T1000 (cell line): ENCODE results near the gene VAT1.
"Not testable (repeated sequence)": the region's sequence is repeated elsewhere in the genome, so short reads cannot be mapped to it uniquely, and the experiment has no call there.

Source experiments
- DNase-seq: peaks from one replicate; lab custom pipeline; 2025; ENCODE audit warnings: mixed read lengths; lab: John Stamatoyannopoulos, UW

The VAT1 gene

DNA sequence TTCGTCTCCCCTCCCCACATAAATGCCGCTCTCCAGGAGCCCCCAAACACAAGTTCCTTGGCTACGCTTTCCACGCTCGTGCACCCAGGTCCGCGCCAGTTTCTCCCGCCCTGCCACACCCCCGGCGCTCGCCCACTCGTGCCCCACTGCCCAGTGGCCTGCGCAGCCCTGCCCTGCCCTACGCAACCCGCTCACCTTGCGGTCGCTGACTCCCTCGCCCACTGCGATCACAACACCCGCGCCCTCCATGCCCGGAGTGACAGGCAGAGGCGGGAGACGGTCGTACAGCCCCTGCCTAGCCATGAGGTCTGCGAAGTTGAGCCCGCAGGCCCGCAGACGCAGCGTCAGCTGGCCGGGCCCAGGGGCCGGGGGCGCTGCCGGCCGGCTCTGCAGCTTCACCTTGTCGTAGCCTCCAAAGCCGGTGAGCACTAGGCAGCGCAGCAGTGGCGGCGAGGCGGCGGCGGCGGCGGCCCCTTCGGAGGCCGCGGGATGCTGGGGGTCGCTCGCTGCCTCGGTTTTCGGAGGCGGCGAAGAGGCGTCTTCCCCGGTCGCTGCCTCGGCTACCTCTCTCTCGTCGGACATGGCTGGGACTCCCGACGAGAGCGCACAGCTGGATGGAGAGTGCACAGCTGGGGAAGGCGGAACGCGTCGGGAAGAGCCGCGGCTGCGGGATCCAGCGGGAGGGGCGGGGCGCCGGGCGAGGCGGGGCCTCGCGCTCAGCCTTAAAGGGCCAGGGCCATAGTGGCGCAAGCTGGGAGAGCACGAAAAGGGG lies at the start of gene VAT1:
Gene VAT1 (minus strand): TSS at position 645 of the 772 bp plus-strand sequence. CDS start 63 bp downstream, at position 582.
- peak; percentile 46 for DNase-seq

DNA sequence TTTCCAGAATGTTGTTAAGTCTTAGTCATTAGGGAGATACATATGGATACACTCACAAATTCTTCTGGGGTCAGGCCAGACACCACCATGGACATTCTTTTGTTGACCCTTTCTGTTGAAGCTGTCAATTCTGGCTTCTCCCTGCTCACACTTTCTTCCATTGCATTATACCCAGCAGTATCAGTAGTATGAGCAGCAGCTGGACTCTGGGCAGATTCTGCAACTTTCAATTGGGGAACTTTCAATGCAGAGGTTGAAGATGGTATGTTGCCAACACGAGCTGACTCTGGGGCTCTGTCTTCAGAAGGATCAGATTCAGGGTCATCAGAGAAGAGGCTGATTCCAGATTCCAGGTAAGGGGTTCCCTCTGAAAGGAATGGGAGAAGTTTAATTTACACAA lies 48.7 kb upstream of the VAT1 start:
- DNase-seq, result no peak

DNA sequence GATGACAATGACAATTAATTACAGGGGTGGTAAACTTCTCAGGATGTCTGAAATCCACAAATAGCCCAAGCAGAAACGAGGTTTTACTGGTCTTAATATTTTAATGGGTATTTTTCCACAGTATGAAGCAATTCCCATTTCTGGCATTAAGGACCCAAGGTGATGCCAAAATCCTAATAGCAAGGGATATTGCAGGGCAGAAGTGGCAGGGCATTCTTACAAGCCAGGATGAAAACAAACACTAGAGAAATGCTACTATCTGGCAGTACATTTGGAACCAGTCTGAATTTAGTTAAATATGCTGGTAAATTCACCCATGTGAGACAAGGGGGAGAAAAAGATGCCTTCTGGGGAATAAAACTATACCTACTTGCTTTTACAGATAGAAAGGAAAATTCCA lies 48.1 kb upstream of the VAT1 start:
- DNase-seq, result no peak

- no peak for DNase-seq
These were observed 47.2 kb upstream of the VAT1 start for GRCh38 chr17:43069368-43069898.

- no peak for DNase-seq
These were observed 46.6 kb upstream of the VAT1 start for GRCh38 chr17:43068570-43069367.

- no peak for DNase-seq
These were observed 40.9 kb upstream of the VAT1 start for GRCh38 chr17:43062984-43063638.

DNA sequence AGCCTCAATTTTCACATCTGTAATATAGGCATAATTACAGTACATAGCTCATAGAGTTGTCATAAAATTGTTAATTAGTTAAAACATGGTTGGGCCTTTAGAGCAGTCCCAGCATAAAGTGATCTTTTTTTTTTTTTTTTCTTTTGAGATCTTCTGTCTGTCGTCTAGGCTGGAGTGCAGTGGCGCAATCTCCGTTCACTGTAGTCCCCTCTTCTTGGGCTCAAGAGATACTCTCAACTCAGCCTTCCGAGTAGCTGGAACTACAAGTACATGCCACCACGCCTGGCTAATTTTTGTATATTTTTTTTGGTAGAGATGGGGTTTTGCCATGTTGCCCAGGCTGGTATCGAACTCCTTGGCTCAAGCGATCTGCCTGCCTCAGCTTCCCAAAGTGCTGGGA lies 33.9 kb upstream of the VAT1 start:
- no peak for DNase-seq

DNA sequence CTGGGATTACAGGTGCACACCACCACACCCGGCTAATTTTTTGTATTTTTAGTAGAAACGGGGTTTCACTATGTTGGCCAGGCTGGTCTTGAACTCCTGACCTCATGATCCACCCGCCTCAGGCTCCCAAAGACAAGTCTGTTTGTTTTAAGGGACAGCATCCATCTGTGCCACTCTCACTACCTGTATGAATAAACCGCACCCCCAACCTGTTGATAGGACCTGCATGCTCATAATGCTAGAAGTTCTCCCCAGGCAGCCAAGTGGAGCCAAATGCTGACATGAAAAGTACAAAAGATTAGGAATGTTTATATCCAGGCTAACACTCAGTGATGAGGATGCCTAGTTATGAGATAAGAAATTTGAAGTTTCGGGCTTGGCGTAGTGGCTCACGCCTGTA lies 30.8 kb upstream of the VAT1 start:
- DNase-seq, result not testable (repeated sequence)

- no peak for DNase-seq
These were observed 29.8 kb upstream of the VAT1 start for GRCh38 chr17:43051969-43052368.

DNA sequence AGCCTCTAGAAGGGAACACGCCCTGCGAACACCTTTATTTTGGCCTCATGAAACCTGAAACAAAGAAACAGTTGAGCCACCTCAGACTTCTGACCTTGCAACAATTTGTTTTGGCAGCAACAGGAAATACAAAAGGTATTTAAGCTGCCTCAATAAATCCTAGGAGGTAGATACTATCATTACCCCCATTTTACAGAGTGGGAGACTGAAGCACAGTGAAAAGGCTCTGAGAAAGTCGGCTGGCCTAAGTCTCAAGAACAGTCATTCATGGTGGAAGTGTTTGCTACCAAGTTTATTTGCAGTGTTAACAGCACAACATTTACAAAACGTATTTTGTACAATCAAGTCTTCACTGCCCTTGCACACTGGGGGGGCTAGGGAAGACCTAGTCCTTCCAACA lies 21.8 kb upstream of the VAT1 start:
- DNase-seq, result no peak

DNA sequence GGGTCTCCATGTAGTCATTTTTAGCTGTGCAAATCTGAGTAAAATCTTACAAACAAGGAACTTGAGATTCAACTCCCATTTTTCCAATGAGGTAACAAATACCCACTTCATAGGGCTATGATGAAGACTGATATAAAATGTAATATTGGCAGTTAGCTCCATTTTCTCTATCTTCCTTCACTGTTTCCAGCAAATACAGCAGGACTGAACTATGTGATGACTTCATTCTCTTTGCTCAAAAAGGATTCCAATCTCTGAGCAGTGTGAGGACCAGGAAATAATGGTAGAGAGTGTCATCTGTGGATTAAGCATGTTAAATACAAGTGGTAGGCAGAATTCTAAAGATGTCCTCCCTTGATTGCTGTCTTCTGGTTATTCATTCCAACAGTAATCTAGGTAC lies 21.1 kb upstream of the VAT1 start:
- DNase-seq, result no peak

- no peak for DNase-seq
These were observed 19.9 kb upstream of the VAT1 start for GRCh38 chr17:43042025-43042628.

DNA sequence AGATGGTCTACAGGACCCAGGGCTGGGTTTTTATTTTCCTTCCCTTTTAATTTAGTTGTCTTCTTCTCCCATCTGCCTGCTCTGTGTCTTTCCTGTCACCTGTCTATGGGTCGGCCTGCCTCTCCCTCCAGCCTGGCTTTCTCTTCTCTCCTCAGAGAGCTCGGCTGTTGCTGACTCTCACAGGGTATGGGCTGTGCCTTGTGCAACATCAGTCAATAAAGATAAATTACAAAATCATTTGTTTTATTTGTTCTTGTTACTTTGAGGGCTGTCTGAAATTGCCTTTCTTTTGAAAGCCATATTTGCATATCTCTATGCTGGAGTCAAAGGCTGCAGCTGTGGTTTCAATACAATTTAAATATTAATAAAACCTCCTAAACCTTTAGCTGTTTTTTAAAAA lies 18.5 kb upstream of the VAT1 start:
- DNase-seq, result no peak

DNA sequence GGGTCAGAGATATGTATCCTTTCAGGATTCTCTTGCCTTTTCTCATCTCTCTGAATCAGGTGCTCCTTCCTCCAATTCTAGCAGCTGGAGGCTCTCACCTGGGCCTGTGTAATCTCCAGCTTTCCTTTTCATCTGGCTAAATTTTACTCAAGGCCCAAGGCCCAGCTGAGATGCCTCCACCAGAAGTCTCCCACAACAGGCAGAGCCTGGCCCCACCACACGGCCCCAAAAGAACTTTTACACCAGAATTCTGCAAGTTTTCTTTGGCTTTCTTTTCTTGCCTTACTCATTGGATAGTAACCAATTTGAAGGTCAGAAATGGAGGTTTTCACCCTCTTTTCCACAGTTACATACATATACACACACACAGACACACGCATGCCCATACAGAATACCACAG lies 17.5 kb upstream of the VAT1 start:
- DNase-seq, result no peak

GRCh38 chr17:43034894-43035293 lies 12.7 kb upstream of the VAT1 start:
- no peak for DNase-seq

- DNase-seq, result no peak
These were observed 12.0 kb upstream of the VAT1 start for GRCh38 chr17:43033948-43034881.

DNA sequence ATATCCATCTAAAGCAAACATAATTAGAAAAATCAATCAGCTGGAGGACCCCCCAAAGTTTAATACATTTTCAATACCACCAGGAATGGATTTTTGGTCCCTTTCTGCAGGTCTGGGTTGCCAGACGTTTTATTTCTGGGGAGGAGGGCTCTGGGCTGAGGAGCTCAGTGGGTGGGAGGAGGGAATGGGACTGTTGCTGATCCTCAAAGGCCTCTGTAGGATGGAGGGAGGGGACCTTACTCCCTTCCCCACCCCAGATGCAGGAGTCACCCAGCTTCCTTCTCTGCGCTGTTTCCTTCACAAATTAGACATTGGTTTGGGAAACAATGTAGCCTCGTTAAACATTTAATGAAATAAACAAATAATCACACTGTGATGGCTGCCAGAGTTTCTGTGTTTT lies 9.5 kb upstream of the VAT1 start:
- DNase-seq, result no peak

GRCh38 chr17:43030137-43030767 lies 8.1 kb upstream of the VAT1 start:
- no peak for DNase-seq

DNA sequence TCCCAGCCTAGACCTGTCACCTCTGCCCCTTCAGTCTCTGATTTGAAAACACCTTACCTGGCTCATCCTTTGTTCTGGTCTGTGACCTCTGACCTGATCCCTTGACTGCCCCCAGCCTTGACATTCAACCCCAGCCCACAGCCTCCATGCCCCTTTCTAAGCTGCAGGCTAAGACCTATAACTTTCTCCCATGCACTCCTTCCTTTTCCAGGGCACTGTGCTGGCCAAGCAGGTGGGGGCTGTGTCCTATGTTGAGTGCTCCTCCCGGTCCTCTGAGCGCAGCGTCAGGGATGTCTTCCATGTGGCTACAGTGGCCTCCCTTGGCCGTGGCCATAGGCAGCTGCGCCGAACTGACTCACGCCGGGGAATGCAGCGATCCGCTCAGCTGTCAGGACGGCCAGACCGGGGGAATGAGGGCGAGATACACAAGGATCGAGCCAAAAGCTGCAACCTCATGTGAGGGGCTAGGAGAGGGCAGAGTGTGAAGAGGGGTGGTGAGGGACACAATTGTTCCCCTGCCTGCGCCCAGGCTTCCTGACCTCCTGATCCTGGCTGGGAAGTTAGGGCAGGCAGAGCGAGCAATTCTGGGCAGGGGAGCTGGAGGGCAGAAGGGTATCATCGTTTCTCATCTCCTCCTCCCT lies 6.2 kb upstream of the VAT1 start:
- DNase-seq, result no peak
